Measurements from ENCODE around the gene TAS2R1.

The TAS2R1 gene

DNA sequence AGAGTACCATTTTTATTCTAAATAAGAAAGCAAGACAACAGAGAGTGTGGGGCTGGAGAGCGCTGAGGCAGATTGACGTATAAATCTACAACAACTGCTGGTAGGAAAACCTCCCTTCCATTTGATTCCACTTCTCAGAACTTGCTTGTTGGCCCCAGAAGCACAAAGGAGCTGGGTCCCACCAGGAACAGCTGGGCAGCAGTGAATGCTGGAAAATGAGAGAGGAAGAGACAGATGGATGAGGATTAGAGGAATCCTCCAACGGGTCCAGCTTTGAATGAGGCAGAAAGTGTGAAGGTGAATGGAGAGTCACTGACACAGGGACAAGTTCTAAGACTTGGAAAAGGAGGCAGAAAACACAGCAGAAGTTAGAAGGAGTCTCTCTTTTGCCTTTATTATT lies 14.8 kb downstream of the TAS2R1 start:
- Histone ChIP-seq H2AFZ (ENCODE audit: low read length) (no peak overlapping the region), H3K79me2 (ENCODE audit: insufficient read depth, low read length) (no peaks in the 10 kb centered on the region)

DNA sequence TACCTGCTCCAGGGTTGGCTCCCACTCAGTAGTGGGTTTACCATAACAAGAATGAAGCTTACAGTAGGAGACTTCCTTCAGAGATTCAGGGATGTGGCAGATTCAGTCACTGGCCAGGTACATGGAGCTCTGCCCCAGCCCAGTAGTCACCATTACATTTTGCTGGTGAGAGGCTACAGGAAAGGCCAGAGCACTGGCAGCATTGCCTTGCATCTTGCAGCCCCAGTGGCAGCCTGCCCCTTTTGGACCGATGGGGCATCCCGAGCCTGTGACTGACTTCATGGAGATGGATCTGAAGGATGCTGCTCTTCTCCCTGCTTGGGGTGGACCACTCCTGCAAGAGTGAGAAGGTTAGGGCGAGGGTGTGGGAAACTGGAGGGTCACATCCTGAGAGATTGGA lies 16.8 kb downstream of the TAS2R1 start:
- Histone ChIP-seq H3K9me3 (ENCODE audit: insufficient read depth, low read depth, low read length) (no peaks in the 10 kb centered on the region; the same call in 1 of the 2 replicates), H3K4me2 (ENCODE audit: low read depth, low read length, poor library complexity, severe bottlenecking) (no peak overlapping the region), H3F3A (ENCODE audit: low read depth) (no peaks in the 10 kb centered on the region), H3K27me3 (ENCODE audit: insufficient read depth, low read length, poor library complexity, severe bottlenecking) (no peaks in the 10 kb centered on the region), H2AFZ (ENCODE audit: low read length) (no peak overlapping the region), H3K4me1 (ENCODE audit: insufficient read depth, low read length, poor library complexity, severe bottlenecking) (no peaks in the 10 kb centered on the region), H3K9me2 (replicated peaks; ENCODE audit: low read depth, low read length) (no peaks in the 10 kb centered on the region), H4K20me1 (ENCODE audit: insufficient read depth, low read length, poor library complexity, severe bottlenecking) (no peaks in the 10 kb centered on the region), H3K4me3 (ENCODE audit: low read length, poor library complexity, severe bottlenecking) (no peak overlapping the region), H3K36me3 (ENCODE audit: insufficient read depth, low read length) (no peaks in the 10 kb centered on the region), H3K79me2 (ENCODE audit: insufficient read depth, low read length) (no peaks in the 10 kb centered on the region), H3K9ac (ENCODE audit: low read depth, low read length, poor library complexity, severe bottlenecking) (no peak overlapping the region)
- no peak for TF ChIP-seq EZH2phosphoT487 (IDR thresholded peaks at IDR 0.05; ENCODE audit: borderline replicate concordance)
- TF ChIP-seq, protein P1, sequence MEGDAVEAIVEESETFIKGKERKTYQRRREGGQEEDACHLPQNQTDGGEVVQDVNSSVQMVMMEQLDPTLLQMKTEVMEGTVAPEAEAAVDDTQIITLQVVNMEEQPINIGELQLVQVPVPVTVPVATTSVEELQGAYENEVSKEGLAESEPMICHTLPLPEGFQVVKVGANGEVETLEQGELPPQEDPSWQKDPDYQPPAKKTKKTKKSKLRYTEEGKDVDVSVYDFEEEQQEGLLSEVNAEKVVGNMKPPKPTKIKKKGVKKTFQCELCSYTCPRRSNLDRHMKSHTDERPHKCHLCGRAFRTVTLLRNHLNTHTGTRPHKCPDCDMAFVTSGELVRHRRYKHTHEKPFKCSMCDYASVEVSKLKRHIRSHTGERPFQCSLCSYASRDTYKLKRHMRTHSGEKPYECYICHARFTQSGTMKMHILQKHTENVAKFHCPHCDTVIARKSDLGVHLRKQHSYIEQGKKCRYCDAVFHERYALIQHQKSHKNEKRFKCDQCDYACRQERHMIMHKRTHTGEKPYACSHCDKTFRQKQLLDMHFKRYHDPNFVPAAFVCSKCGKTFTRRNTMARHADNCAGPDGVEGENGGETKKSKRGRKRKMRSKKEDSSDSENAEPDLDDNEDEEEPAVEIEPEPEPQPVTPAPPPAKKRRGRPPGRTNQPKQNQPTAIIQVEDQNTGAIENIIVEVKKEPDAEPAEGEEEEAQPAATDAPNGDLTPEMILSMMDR (conservative IDR thresholded peaks at IDR 0.05; ENCODE audit: low read length) = no peak

More for the DNA sequence above, 14.8 kb downstream of the TAS2R1 start:
- Histone ChIP-seq H3F3A (ENCODE audit: low read depth) (no peaks in the 10 kb centered on the region), H4K20me1 (ENCODE audit: insufficient read depth, low read length, poor library complexity, severe bottlenecking) (no peaks in the 10 kb centered on the region), H3K27me3 (ENCODE audit: insufficient read depth, low read length, poor library complexity, severe bottlenecking) (no peaks in the 10 kb centered on the region), H3K36me3 (ENCODE audit: insufficient read depth, low read length) (no peaks in the 10 kb centered on the region), H3K9me2 (replicated peaks; ENCODE audit: low read depth, low read length) (no peaks in the 10 kb centered on the region), H3K9ac (ENCODE audit: low read depth, low read length, poor library complexity, severe bottlenecking) (no peak overlapping the region), H3K9me3 (ENCODE audit: insufficient read depth, low read depth, low read length) (no peaks in the 10 kb centered on the region; the same call in 1 of the 2 replicates), H3K4me3 (ENCODE audit: low read length, poor library complexity, severe bottlenecking) (no peak overlapping the region), H3K4me1 (ENCODE audit: insufficient read depth, low read length, poor library complexity, severe bottlenecking) (no peaks in the 10 kb centered on the region), H3K4me2 (ENCODE audit: low read depth, low read length, poor library complexity, severe bottlenecking) (no peak overlapping the region)
- TF ChIP-seq EZH2phosphoT487 (IDR thresholded peaks at IDR 0.05; ENCODE audit: borderline replicate concordance) = no peak

DNA sequence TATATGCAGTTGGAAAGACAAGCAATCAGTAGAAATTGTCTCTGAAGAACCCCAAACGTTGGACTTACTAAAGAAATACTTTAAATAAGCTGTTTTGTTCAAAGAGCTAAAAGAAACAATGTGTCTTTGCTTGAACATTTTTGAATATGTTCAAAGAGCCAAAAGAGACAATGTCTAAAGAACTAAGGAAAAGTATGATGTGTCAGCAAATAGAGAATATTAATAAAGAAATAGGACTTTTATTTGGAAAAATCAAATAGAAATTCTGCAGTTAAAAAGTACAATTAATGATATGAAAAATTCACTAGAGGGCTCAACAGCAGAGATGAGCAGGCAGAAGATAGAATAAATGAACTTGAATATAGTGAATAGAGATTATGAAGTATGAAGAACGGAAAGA lies 19.2 kb downstream of the TAS2R1 start:
- TF ChIP-seq, protein P1 (conservative IDR thresholded peaks at IDR 0.05; ENCODE audit: low read length) = no peak
- TF ChIP-seq EZH2phosphoT487 (IDR thresholded peaks at IDR 0.05; ENCODE audit: borderline replicate concordance) = no peak
- H3F3A ChIP-seq (ENCODE audit: low read depth) = no peaks in the 10 kb centered on the region
- no peaks in the 10 kb centered on the region for H4K20me1 ChIP-seq (ENCODE audit: insufficient read depth, low read length, poor library complexity, severe bottlenecking)
- no peaks in the 10 kb centered on the region for H3K79me2 ChIP-seq (ENCODE audit: insufficient read depth, low read length)
- no peaks in the 10 kb centered on the region for H3K27me3 ChIP-seq (ENCODE audit: insufficient read depth, low read length, poor library complexity, severe bottlenecking)
- H3K4me1 ChIP-seq (ENCODE audit: insufficient read depth, low read length, poor library complexity, severe bottlenecking) = no peaks in the 10 kb centered on the region
- no peak overlapping the region for H2AFZ ChIP-seq (ENCODE audit: low read length)
- H3K36me3 ChIP-seq (ENCODE audit: insufficient read depth, low read length) = no peaks in the 10 kb centered on the region
- H3K9ac ChIP-seq (ENCODE audit: low read depth, low read length, poor library complexity, severe bottlenecking) = no peak overlapping the region
- no peak overlapping the region for H3K4me3 ChIP-seq (ENCODE audit: low read length, poor library complexity, severe bottlenecking)
- H3K9me3 ChIP-seq (ENCODE audit: insufficient read depth, low read depth, low read length) = no peaks in the 10 kb centered on the region; the same call in 1 of the 2 replicates
- no peak overlapping the region for H3K4me2 ChIP-seq (ENCODE audit: low read depth, low read length, poor library complexity, severe bottlenecking)
- H3K9me2 ChIP-seq (replicated peaks; ENCODE audit: low read depth, low read length) = no peaks in the 10 kb centered on the region

DNA sequence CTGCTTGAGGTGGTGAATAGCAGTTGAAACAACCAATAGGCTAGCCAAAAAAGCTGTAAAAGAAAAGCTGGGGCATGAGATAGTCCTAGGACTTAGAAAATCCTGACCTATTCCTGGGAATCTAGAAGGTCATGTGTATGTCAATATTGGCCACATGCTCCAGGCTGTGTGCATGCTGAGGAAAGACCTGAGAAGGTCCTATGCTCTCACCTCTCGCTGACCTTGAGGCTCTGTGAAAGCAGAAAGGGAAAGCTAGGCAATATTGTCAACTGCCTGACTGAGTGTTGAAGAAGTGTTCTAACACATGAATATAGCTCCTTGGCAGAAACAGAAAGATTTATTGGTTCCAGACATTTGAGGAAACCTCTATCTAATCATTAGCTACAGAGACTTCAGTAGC lies 19.8 kb downstream of the TAS2R1 start:
- H3K9me2 ChIP-seq (replicated peaks; ENCODE audit: low read depth, low read length) = no peaks in the 10 kb centered on the region
- H3K4me2 ChIP-seq (ENCODE audit: low read depth, low read length, poor library complexity, severe bottlenecking) = no peak overlapping the region
- H3K79me2 ChIP-seq (ENCODE audit: insufficient read depth, low read length) = no peaks in the 10 kb centered on the region
- H4K20me1 ChIP-seq (ENCODE audit: insufficient read depth, low read length, poor library complexity, severe bottlenecking) = no peaks in the 10 kb centered on the region
- no peaks in the 10 kb centered on the region for H3K4me1 ChIP-seq (ENCODE audit: insufficient read depth, low read length, poor library complexity, severe bottlenecking)
- no peaks in the 10 kb centered on the region for H3K36me3 ChIP-seq (ENCODE audit: insufficient read depth, low read length)
- H3K4me3 ChIP-seq (ENCODE audit: low read length, poor library complexity, severe bottlenecking) = no peak overlapping the region
- no peak overlapping the region for H2AFZ ChIP-seq (ENCODE audit: low read length)
- H3F3A ChIP-seq (ENCODE audit: low read depth) = no peaks in the 10 kb centered on the region
- TF ChIP-seq EZH2phosphoT487 (IDR thresholded peaks at IDR 0.05; ENCODE audit: borderline replicate concordance) = no peak
- no peaks in the 10 kb centered on the region for H3K27me3 ChIP-seq (ENCODE audit: insufficient read depth, low read length, poor library complexity, severe bottlenecking)
- H3K9ac ChIP-seq (ENCODE audit: low read depth, low read length, poor library complexity, severe bottlenecking) = no peak overlapping the region
- no peaks in the 10 kb centered on the region; the same call in 1 of the 2 replicates for H3K9me3 ChIP-seq (ENCODE audit: insufficient read depth, low read depth, low read length)

Data from Loucy (cell line).